MM.1S (cell line): ENCODE data around the gene TTYH1.

Source experiments
- CTCF ChIP-seq: fragments of 300-600 bp; sonication (generic); IDR thresholded peaks from 2 replicates; pipeline ENCODE4 v1.5.1; 2016; ENCODE audit warnings: antibody characterized with exemption, low read length, mixed read lengths
- EZH2 ChIP-seq: fragments of 300-600 bp; sonication (generic); optimal IDR thresholded peaks from 2 replicates; pipeline ENCODE3; 2017; ENCODE audit warnings: low read depth, mild to moderate bottlenecking, antibody characterized with exemption, low read length, mixed read lengths
- EZH2phosphoT487 ChIP-seq: fragments of 300-600 bp; sonication (generic); IDR thresholded peaks from 2 replicates; pipeline ENCODE4 v1.6.1; 2018; ENCODE audit warnings: antibody characterized with exemption, low read length

- TF ChIP-seq CTCF (no peak), EZH2 (no peak), EZH2phosphoT487 (no peak)
Observed at GRCh38 chr19:54431255-54431838, 16.1 kb downstream of the TTYH1 start.
